Astrocyte (in vitro differentiated cells and primary cell): ENCODE results near the gene ACSM3. TPM values are rescaled to one million over a fixed set of nuclear protein-coding genes. Genes with fewer than 3 reads are reported as not detected.

Experiments used
- DNase-seq: peaks from one replicate; pipeline ENCODE4 v3.0.0-alpha.2; 2010; ENCODE audit warnings: low read depth
- FAIRE-seq: peaks from 2 replicates; lab custom pipeline; 2011; peaks lifted over from hg19 to GRCh38; lab: Jason Lieb, UNC
- H2AFZ ChIP-seq: 2 replicates; pipeline ENCODE4 v1.6.0; 2012; ENCODE audit warnings: low read depth, low read length, inconsistent platforms
- H3K27ac ChIP-seq: 2 replicates; pipeline ENCODE4 v1.5.1; 2011; ENCODE audit warnings: low read depth, low read length, inconsistent platforms
- H3K27me3 ChIP-seq: 2 replicates; pipeline ENCODE4 v1.6.0; 2011; ENCODE audit warnings: low read length, inconsistent platforms; ENCODE audit not compliant: insufficient read depth
- H3K36me3 ChIP-seq: 2 replicates; pipeline ENCODE4 v1.5.1; 2011; ENCODE audit warnings: low read length, inconsistent platforms; ENCODE audit not compliant: insufficient read depth
- H3K4me1 ChIP-seq: 2 replicates; pipeline ENCODE4 v1.5.1; 2011; ENCODE audit warnings: low read length, inconsistent platforms; ENCODE audit not compliant: insufficient read depth
- H3K4me2 ChIP-seq: 2 replicates; pipeline ENCODE4 v1.6.0; 2012; ENCODE audit warnings: low read length, inconsistent platforms
- H3K4me3 ChIP-seq: 2 replicates; pipeline ENCODE4 v1.5.1; 2011; ENCODE audit warnings: low read depth, mild to moderate bottlenecking, low read length, inconsistent platforms; ENCODE audit not compliant: insufficient read depth
- H3K79me2 ChIP-seq: 2 replicates; pipeline ENCODE4 v1.6.0; 2012; ENCODE audit warnings: mild to moderate bottlenecking, low read length, inconsistent platforms; ENCODE audit not compliant: insufficient read depth
- H3K9ac ChIP-seq: 2 replicates; pipeline ENCODE4 v1.6.0; 2012; ENCODE audit warnings: mild to moderate bottlenecking, low read length, inconsistent platforms
- H3K9me3 ChIP-seq: 2 replicates; pipeline ENCODE4 v1.5.1; 2012; ENCODE audit warnings: low read depth, mild to moderate bottlenecking, low read length, inconsistent platforms; ENCODE audit not compliant: insufficient read depth
- H4K20me1 ChIP-seq: 2 replicates; pipeline ENCODE4 v1.6.0; 2012; ENCODE audit warnings: low read length, inconsistent platforms; ENCODE audit not compliant: insufficient read depth
- H3K27ac Mint-ChIP-seq: one replicate; pipeline ENCODE4 v1.8.0; 2021; ENCODE audit warnings: mild to moderate bottlenecking, mixed read lengths; ENCODE audit not compliant: unreplicated experiment
- H3K27me3 Mint-ChIP-seq: one replicate; pipeline ENCODE4 v1.8.0; 2021; ENCODE audit warnings: low read depth, mixed read lengths; ENCODE audit not compliant: unreplicated experiment
- H3K36me3 Mint-ChIP-seq: one replicate; pipeline ENCODE4 v1.8.0; 2021; ENCODE audit warnings: low read depth, mixed read lengths; ENCODE audit not compliant: unreplicated experiment
- H3K4me1 Mint-ChIP-seq: one replicate; pipeline ENCODE4 v1.8.0; 2021; ENCODE audit warnings: low read depth, mixed read lengths; ENCODE audit not compliant: unreplicated experiment
- H3K4me3 Mint-ChIP-seq: one replicate; pipeline ENCODE4 v1.8.0; 2021; ENCODE audit warnings: mild to moderate bottlenecking, moderate library complexity, mixed read lengths; ENCODE audit not compliant: unreplicated experiment
- H3K9me3 Mint-ChIP-seq: one replicate; pipeline ENCODE4 v1.8.0; 2021; ENCODE audit warnings: mild to moderate bottlenecking, mixed read lengths; ENCODE audit not compliant: unreplicated experiment
- EZH2 ChIP-seq: IDR thresholded peaks from 2 replicates; pipeline ENCODE4 v1.6.1; 2012; ENCODE audit warnings: mild to moderate bottlenecking, low read length, inconsistent platforms; ENCODE audit not compliant: insufficient read depth
- total RNA-seq: library from RNA; stranded (reverse); gene quantifications from 2 replicates; pipeline ENCODE4 v1.2.1, GENCODE V29; 2021
- TF ChIP-seq, protein P1 (sequence below): IDR thresholded peaks from 2 replicates; pipeline ENCODE4 v1.5.1; 2011; ENCODE audit warnings: low read depth, mild to moderate bottlenecking, inconsistent platforms, low read length, moderate library complexity; ENCODE audit not compliant: insufficient read depth

Gene ACSM3
- total RNA-seq, 1 donor from 2014 or later = 7.4 TPM

DNA sequence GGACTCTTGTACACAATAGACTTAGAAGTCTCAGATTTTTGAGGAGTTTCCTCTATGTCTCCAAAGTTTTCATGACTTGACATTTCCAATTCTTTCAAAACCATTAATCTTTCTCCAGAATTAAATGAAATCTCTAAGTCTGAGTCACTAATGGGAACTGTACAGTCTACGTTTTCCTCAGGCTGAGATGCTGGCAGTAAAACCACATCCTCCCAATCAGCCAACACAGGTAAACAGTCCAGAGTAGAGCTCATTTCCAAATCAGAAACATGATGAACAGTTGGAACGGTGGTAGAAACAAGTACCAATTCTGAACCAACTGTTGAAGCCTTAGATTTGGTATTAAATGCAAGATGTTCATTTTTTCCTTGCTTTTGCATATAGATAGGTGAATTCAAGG is 34.5 kb downstream of the ACSM3 start:
- Histone ChIP-seq H3K79me2 (no peaks in the 10 kb centered on the region), H3K27ac (no peak overlapping the region), H3K4me2 (no peak overlapping the region), H2AFZ (no peak overlapping the region), H3K27me3 (no peaks in the 10 kb centered on the region), H3K4me3 (no peak overlapping the region), H3K36me3 (no peaks in the 10 kb centered on the region), H4K20me1 (no peaks in the 10 kb centered on the region), H3K4me1 (no peaks in the 10 kb centered on the region), H3K9ac (no peak overlapping the region), H3K9me3 (no peaks in the 10 kb centered on the region)
- no peak overlapping the region for H3K27ac Mint-ChIP-seq
- H3K9me3 Mint-ChIP-seq = no peaks in the 10 kb centered on the region
- no peak for FAIRE-seq
- no peaks in the 10 kb centered on the region for H3K27me3 Mint-ChIP-seq
- H3K4me3 Mint-ChIP-seq = no peak overlapping the region
- no peaks in the 10 kb centered on the region for H3K4me1 Mint-ChIP-seq
- H3K36me3 Mint-ChIP-seq = peaks cover 3% of the 10 kb centered on the region
- no peak for DNase-seq
- TF ChIP-seq, protein P1, sequence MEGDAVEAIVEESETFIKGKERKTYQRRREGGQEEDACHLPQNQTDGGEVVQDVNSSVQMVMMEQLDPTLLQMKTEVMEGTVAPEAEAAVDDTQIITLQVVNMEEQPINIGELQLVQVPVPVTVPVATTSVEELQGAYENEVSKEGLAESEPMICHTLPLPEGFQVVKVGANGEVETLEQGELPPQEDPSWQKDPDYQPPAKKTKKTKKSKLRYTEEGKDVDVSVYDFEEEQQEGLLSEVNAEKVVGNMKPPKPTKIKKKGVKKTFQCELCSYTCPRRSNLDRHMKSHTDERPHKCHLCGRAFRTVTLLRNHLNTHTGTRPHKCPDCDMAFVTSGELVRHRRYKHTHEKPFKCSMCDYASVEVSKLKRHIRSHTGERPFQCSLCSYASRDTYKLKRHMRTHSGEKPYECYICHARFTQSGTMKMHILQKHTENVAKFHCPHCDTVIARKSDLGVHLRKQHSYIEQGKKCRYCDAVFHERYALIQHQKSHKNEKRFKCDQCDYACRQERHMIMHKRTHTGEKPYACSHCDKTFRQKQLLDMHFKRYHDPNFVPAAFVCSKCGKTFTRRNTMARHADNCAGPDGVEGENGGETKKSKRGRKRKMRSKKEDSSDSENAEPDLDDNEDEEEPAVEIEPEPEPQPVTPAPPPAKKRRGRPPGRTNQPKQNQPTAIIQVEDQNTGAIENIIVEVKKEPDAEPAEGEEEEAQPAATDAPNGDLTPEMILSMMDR = no peak
- TF ChIP-seq EZH2 = no peak

DNA sequence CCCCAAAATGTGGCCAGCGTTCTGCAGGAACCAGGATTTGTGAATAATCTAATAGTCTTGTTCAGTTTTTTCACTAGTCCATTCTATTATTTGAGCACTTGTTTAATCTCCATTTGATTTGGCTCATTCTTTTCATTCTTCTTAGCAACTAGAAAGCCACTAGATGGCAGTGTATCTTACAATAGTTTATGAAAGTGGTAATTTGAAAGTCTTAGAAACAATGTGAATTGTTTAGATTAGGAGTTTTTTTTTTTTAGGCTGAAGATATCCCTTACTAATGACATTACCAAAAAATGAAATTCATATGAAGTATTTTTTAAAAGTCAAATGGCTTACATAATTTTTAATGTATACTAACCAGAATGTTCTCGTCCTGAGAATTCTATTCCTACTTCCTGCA is 35.8 kb downstream of the ACSM3 start:
- Histone ChIP-seq H3K4me3 (no peak overlapping the region), H3K4me2 (no peak overlapping the region), H3K27ac (no peak overlapping the region), H3K27me3 (no peaks in the 10 kb centered on the region), H2AFZ (no peak overlapping the region), H4K20me1 (no peaks in the 10 kb centered on the region), H3K36me3 (no peaks in the 10 kb centered on the region), H3K4me1 (no peaks in the 10 kb centered on the region), H3K9me3 (no peaks in the 10 kb centered on the region), H3K9ac (no peak overlapping the region), H3K79me2 (no peaks in the 10 kb centered on the region)
- no peaks in the 10 kb centered on the region for H3K27me3 Mint-ChIP-seq
- H3K4me1 Mint-ChIP-seq = no peaks in the 10 kb centered on the region
- FAIRE-seq = no peak
- no peaks in the 10 kb centered on the region for H3K9me3 Mint-ChIP-seq
- DNase-seq = peak; percentile 24
- no peak overlapping the region for H3K4me3 Mint-ChIP-seq
- no peak overlapping the region for H3K27ac Mint-ChIP-seq
- H3K36me3 Mint-ChIP-seq = peaks cover 3% of the 10 kb centered on the region
- TF ChIP-seq EZH2 = no peak
- TF ChIP-seq, protein P1 = peak; percentile 35

DNA sequence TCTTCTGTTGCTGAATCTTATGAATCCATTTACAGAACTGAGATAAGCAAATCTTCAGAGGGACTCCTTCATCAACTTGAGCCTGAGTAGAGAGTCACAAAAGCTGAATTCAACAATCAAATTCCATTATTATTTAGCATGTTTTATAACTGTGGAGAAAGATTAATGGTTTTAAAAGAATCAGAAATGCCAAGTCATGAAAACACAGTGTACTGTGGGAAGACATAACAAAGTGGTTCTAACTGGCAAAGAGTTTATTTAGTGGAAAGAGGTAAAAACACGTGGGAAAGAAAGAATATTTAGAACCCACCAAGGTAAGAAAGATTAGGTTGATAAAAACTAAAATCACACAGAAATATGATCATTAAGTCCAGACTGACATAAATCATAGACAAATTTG is 37.5 kb downstream of the ACSM3 start:
- no peaks in the 10 kb centered on the region for H3K9me3 ChIP-seq
- H3K4me3 Mint-ChIP-seq = no peak overlapping the region
- no peak overlapping the region for H3K4me3 ChIP-seq
- no peaks in the 10 kb centered on the region for H3K27me3 Mint-ChIP-seq
- H3K4me2 ChIP-seq = no peak overlapping the region
- DNase-seq = no peak
- no peaks in the 10 kb centered on the region for H3K27me3 ChIP-seq
- no peak overlapping the region for H2AFZ ChIP-seq
- no peaks in the 10 kb centered on the region for H3K36me3 ChIP-seq
- H3K27ac ChIP-seq = no peak overlapping the region
- no peaks in the 10 kb centered on the region for H3K4me1 ChIP-seq
- no peak for FAIRE-seq
- H3K27ac Mint-ChIP-seq = no peak overlapping the region
- H3K9ac ChIP-seq = no peak overlapping the region
- H3K4me1 Mint-ChIP-seq = no peaks in the 10 kb centered on the region
- peaks cover 3% of the 10 kb centered on the region for H3K36me3 Mint-ChIP-seq
- H4K20me1 ChIP-seq = no peaks in the 10 kb centered on the region
- no peaks in the 10 kb centered on the region for H3K79me2 ChIP-seq
- H3K9me3 Mint-ChIP-seq = no peaks in the 10 kb centered on the region
- no peak for TF ChIP-seq EZH2
- TF ChIP-seq, protein P1 = no peak
